ENCODE data around the gene MAGI2. TPM values are rescaled to one million over a fixed set of nuclear protein-coding genes. Genes with fewer than 3 reads are reported as not detected.

Gene MAGI2
- total and polyA plus RNA-seq, 2 experiments from 2014 or later, result 10.4 to 26.4 TPM

DNA sequence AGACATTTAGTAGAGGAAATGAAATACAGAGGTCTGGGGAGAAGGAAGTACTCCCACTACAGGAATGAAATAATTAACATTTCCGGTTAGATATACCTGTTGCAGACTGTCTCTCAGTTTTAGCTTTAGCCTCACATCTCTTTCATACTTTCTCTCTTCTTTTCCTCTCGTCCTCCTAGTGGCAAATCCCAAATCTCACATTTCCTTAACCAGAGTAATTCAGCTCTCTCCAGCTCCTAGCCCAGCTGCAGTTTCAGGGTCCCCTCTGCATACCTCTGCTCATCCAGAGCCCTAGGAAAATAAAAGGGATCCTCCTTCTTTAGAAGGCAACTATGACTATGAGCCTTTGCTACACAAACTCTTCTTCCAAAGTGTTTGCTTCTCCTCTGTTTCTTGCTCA is 1011.7 kb downstream of the MAGI2 start:
- no peak overlapping the region for H3K27ac ChIP-seq (ENCODE audit: low read depth)
- H3K9me2 ChIP-seq (ENCODE audit: insufficient read depth), result no peaks in the 10 kb centered on the region
- Mint-ChIP-seq H3K4me1 (peaks cover 22% of the 10 kb centered on the region), H3K9me3 (no peaks in the 10 kb centered on the region), H3K27me3 (ENCODE audit: insufficient read depth, low read depth, poor library complexity) (no peaks in the 10 kb centered on the region), H3K4me3 (no peak overlapping the region), H3K36me3 (ENCODE audit: low read depth) (no peaks in the 10 kb centered on the region), H3K27ac (0 out of 2 replicates have a peak overlapping the region, but pooled peaks have one; percentile 1)
- TF ChIP-seq ZNF331 (CRISPR knock-in tag; IDR thresholded peaks at IDR 0.05; ENCODE audit: low read depth) (no peak), NANOG (IDR thresholded peaks at IDR 0.05; ENCODE audit: borderline replicate concordance) (no peak)
- no peaks in the 10 kb centered on the region for H3K27me3 ChIP-seq (ENCODE audit: insufficient read depth)
- no peak overlapping the region for H3K4me2 ChIP-seq
- H2AFZ ChIP-seq, result no peak overlapping the region
- H3F3A ChIP-seq (replicated peaks; ENCODE audit: low read depth), result no peaks in the 10 kb centered on the region
- no peaks in the 10 kb centered on the region for H3K79me2 ChIP-seq (replicated peaks; ENCODE audit: insufficient read depth)
- no peak overlapping the region for H3K4me3 ChIP-seq
- ATAC-seq (peak; percentile 89), DNase-seq (ENCODE audit: low spot score) (peak; percentile 71)
- no peaks in the 10 kb centered on the region for H4K20me1 ChIP-seq (replicated peaks; ENCODE audit: insufficient read depth)
- H3K4me1 ChIP-seq (ENCODE audit: insufficient read depth), result 0 out of 2 replicates have a peak, but pooled peaks cover 10% of the 10 kb centered on the region
- H3K36me3 ChIP-seq (ENCODE audit: insufficient read depth), result no peaks in the 10 kb centered on the region

DNA sequence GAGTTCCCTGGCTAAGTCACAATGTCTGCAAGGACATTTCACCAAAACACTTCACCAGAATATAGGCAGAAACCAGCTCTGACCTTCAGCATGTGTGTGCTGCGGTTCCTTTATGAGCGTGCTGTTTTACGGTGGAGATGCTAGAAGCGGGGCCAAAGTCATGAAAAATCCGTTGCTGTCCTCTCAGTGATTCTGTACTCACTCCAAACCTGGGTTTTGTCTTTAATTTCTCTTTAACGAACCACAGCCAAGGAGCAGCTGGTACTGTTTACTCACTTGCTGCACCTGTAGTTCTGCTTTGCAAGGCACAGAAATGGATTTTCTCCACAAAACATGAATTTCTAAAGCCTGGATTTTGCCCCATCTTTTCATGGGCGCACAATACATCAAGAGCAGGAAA is 1015.0 kb downstream of the MAGI2 start:
- H3K4me1 Mint-ChIP-seq, result peaks cover 20% of the 10 kb centered on the region

DNA sequence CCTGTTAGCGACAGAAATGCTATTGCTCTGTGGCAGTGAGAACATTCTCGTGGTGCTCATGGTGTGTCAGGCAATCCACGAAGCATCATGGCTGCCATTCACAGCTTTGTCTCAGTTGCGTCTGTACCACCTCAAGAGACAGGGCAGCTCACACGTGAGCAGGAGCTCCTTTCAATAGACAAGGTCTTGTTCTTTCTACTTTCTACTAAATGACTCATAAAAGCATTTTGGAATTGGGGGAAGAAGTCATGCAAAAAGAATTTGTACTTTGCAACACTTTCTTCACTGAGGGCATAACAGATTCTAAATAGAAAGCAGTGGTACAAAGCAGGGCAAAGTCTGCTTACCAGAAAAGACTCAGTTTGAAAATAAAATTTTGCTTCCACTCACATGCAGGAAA is 1016.3 kb downstream of the MAGI2 start:
- Histone ChIP-seq H3K4me2 (no peak overlapping the region), H4K20me1 (replicated peaks; ENCODE audit: insufficient read depth) (0 out of 2 replicates have a peak, but pooled peaks cover 4% of the 10 kb centered on the region), H3K27ac (ENCODE audit: low read depth) (no peak overlapping the region), H3K36me3 (ENCODE audit: insufficient read depth) (no peaks in the 10 kb centered on the region), H3K27me3 (ENCODE audit: insufficient read depth) (no peaks in the 10 kb centered on the region), H3K9me2 (ENCODE audit: insufficient read depth) (no peaks in the 10 kb centered on the region), H3F3A (replicated peaks; ENCODE audit: low read depth) (no peaks in the 10 kb centered on the region), H3K4me1 (ENCODE audit: insufficient read depth) (0 out of 2 replicates have a peak, but pooled peaks cover 10% of the 10 kb centered on the region), H3K79me2 (replicated peaks; ENCODE audit: insufficient read depth) (no peaks in the 10 kb centered on the region), H3K4me3 (no peak overlapping the region), H2AFZ (no peak overlapping the region)
- Mint-ChIP-seq H3K27me3 (ENCODE audit: insufficient read depth, low read depth, poor library complexity) (no peaks in the 10 kb centered on the region), H3K4me1 (peaks cover 17% of the 10 kb centered on the region), H3K27ac (no peak overlapping the region), H3K4me3 (no peak overlapping the region), H3K9me3 (no peaks in the 10 kb centered on the region), H3K36me3 (ENCODE audit: low read depth) (no peaks in the 10 kb centered on the region)
- no peak for DNase-seq (ENCODE audit: low spot score)
- no peak for ATAC-seq
- TF ChIP-seq CREB1 (CRISPR knock-in tag; IDR thresholded peaks at IDR 0.05; ENCODE audit: low read depth) (no peak), ZNF331 (CRISPR knock-in tag; IDR thresholded peaks at IDR 0.05; ENCODE audit: low read depth) (no peak), NANOG (IDR thresholded peaks at IDR 0.05; ENCODE audit: borderline replicate concordance) (no peak), STAT1 (IDR thresholded peaks at IDR 0.05; ENCODE audit: unreplicated experiment) (no peak)

More for the DNA sequence above, 1015.0 kb downstream of the MAGI2 start:
- no peaks in the 10 kb centered on the region for H3K9me3 Mint-ChIP-seq
- no peak overlapping the region for H3K4me2 ChIP-seq
- no peaks in the 10 kb centered on the region for H3F3A ChIP-seq (replicated peaks; ENCODE audit: low read depth)
- H4K20me1 ChIP-seq (replicated peaks; ENCODE audit: insufficient read depth), result 0 out of 2 replicates have a peak, but pooled peaks cover 4% of the 10 kb centered on the region
- H3K27ac ChIP-seq (ENCODE audit: low read depth), result no peak overlapping the region
- H3K4me3 ChIP-seq, result no peak overlapping the region
- TF ChIP-seq, protein P1, sequence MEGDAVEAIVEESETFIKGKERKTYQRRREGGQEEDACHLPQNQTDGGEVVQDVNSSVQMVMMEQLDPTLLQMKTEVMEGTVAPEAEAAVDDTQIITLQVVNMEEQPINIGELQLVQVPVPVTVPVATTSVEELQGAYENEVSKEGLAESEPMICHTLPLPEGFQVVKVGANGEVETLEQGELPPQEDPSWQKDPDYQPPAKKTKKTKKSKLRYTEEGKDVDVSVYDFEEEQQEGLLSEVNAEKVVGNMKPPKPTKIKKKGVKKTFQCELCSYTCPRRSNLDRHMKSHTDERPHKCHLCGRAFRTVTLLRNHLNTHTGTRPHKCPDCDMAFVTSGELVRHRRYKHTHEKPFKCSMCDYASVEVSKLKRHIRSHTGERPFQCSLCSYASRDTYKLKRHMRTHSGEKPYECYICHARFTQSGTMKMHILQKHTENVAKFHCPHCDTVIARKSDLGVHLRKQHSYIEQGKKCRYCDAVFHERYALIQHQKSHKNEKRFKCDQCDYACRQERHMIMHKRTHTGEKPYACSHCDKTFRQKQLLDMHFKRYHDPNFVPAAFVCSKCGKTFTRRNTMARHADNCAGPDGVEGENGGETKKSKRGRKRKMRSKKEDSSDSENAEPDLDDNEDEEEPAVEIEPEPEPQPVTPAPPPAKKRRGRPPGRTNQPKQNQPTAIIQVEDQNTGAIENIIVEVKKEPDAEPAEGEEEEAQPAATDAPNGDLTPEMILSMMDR (conservative IDR thresholded peaks at IDR 0.05; ENCODE audit: low read depth in 2 of 2), result no peak
- no peak for TF ChIP-seq POLR2AphosphoS5 (IDR thresholded peaks at IDR 0.05; ENCODE audit: low read depth)
- TF ChIP-seq EZH2 (IDR thresholded peaks at IDR 0.05; ENCODE audit: low read depth, unreplicated experiment), result no peak
- TF ChIP-seq STAT1 (IDR thresholded peaks at IDR 0.05; ENCODE audit: unreplicated experiment), result no peak
- no peaks in the 10 kb centered on the region for H3K36me3 Mint-ChIP-seq (ENCODE audit: low read depth)
- no peak overlapping the region for H2AFZ ChIP-seq
- H3K79me2 ChIP-seq (replicated peaks; ENCODE audit: insufficient read depth), result no peaks in the 10 kb centered on the region
- ATAC-seq (no peak), DNase-seq (ENCODE audit: low spot score) (no peak)
- no peaks in the 10 kb centered on the region for H3K27me3 ChIP-seq (ENCODE audit: insufficient read depth)
- H3K36me3 ChIP-seq (ENCODE audit: insufficient read depth), result no peaks in the 10 kb centered on the region
- H3K9me2 ChIP-seq (ENCODE audit: insufficient read depth), result no peaks in the 10 kb centered on the region
- H3K4me1 ChIP-seq (ENCODE audit: insufficient read depth), result 0 out of 2 replicates have a peak, but pooled peaks cover 10% of the 10 kb centered on the region
- H3K4me3 Mint-ChIP-seq, result no peak overlapping the region
- no peaks in the 10 kb centered on the region for H3K27me3 Mint-ChIP-seq (ENCODE audit: insufficient read depth, low read depth, poor library complexity)
- no peak overlapping the region for H3K27ac Mint-ChIP-seq
